Brain microvascular endothelial cell (primary cell): ENCODE data around the gene ANK2.
A peak's percentile ranks its signal among the peaks of the same experiment; 100 is the strongest.

Experiments used
- DNase-seq: peaks from one replicate; pipeline ENCODE4 v3.0.0-alpha.2; 2020
- H3K27ac ChIP-seq: fragments of 250-450 bp; sonication (Bioruptor Pico); 2 replicates; pipeline ENCODE4 v1.5.1; 2020; ENCODE audit warnings: mild to moderate bottlenecking, moderate library complexity
- H3K27me3 ChIP-seq: fragments of 250-450 bp; sonication (Bioruptor Pico); replicated peaks from 2 replicates; pipeline ENCODE4 v1.5.1; 2020; ENCODE audit warnings: mild to moderate bottlenecking
- H3K36me3 ChIP-seq: fragments of 250-450 bp; sonication (Bioruptor Pico); replicated peaks from 2 replicates; pipeline ENCODE4 v1.5.1; 2020; ENCODE audit warnings: mild to moderate bottlenecking
- H3K4me3 ChIP-seq: 2 replicates; pipeline ENCODE4 v1.5.1; 2011; ENCODE audit warnings: low read depth, mild to moderate bottlenecking, control low read depth, low read length, moderate library complexity
- CTCF ChIP-seq: IDR thresholded peaks from 2 replicates; pipeline ENCODE4 v1.5.1; 2011; ENCODE audit warnings: low read depth, mild to moderate bottlenecking, moderate library complexity, low read length, control low read depth, inconsistent platforms; ENCODE audit errors: missing control alignments
- in situ Hi-C: cut with HindIII; loops from 2 replicates; pipeline ENCODE4 v1.10.0; 2017; ENCODE audit warnings: low sequenced_read_pairs, low pct_ligation_motif_present

The ANK2 gene

DNA sequence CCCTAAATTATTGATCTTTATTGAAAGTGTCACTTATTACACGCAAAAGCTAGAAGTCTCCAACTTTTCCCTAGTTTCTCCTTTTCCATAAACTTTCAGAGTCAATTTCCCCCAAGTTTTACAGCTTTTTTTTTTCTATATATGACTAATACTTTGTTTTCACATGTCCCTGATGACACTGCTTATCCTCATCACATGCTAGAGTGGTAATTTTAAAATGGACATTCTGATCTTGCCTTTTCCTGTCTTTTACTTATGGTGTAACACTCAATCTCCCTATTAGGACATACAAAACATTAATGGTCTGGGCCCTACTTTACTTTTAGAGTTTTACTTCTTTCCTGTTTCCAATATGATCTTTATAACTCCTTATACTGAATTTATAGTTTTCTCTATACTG is 112.6 kb downstream of the ANK2 start:
- in situ Hi-C loops, result no loop called here
- no peak overlapping the region for H3K27ac ChIP-seq
- DNase-seq, result no peak
- no peaks in the 10 kb centered on the region for H3K27me3 ChIP-seq
- H3K4me3 ChIP-seq, result no peak overlapping the region
- TF ChIP-seq CTCF, result no peak
- no peaks in the 10 kb centered on the region for H3K36me3 ChIP-seq

DNA sequence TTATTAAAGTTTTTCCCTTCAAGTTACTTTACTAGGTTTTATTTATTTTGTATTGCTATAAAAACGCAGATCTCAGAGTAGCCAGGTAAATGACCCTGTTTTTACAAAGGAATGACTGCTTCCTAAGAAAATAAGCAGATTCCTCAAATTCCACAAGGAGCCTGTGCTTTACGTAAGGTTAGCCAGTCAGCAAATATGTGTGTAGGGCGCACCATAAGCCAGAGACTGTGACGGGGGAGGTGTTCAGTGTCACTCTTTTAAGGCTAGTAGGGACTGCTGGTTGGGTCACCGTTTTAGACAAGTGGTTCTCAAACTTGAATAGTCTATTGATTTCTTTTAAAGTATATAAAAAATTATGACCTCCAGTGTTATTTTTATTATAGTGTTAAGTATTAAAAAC is 119.9 kb downstream of the ANK2 start:
- TF ChIP-seq CTCF, result no peak
- Histone ChIP-seq H3K4me3 (no peak overlapping the region), H3K27me3 (no peaks in the 10 kb centered on the region), H3K27ac (no peak overlapping the region), H3K36me3 (no peaks in the 10 kb centered on the region)
- in situ Hi-C loops, result no loop called here
- DNase-seq, result peak; percentile 5

DNA sequence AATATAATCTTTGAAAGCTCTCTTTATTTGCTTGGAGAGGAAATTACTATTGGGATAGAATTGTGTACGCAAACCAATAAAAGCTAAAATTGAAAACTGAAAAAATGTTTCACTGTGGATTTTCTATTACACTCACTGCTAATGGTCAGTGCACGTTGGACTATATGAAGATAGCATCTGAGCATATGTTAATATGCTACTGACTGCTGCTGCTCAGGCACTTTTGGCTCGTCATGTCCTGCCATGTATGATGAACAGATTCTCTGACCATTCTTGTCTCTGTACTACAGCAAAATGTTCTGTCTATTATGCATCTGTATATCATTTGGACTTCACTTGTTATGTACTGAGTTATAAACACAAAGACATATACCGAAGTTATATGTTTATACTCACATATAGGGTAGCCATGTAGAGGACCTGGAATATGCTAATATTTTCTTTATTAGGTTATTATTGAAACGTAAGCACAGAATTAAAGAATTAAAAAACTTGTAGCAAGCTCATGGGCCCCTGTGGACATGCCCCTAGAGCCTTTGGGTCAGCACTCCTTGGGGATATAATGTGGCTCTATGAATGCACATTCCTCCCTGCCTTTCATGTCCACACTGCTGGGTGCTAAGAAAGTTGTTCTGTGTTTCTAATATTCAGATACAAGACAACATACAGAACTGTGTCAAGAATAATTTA is 120.8 kb downstream of the ANK2 start:
- Histone ChIP-seq H3K36me3 (no peaks in the 10 kb centered on the region), H3K27me3 (no peaks in the 10 kb centered on the region), H3K4me3 (no peak overlapping the region), H3K27ac (no peak overlapping the region)
- in situ Hi-C loops, result no loop called here
- no peak for DNase-seq
- TF ChIP-seq CTCF, result no peak

GRCh38 chr4:113170805-113171468 is 121.5 kb downstream of the ANK2 start:
- in situ Hi-C loops, result no loop called here
- TF ChIP-seq CTCF, result no peak
- DNase-seq, result no peak
- Histone ChIP-seq H3K36me3 (no peaks in the 10 kb centered on the region), H3K27ac (no peak overlapping the region), H3K4me3 (no peak overlapping the region), H3K27me3 (no peaks in the 10 kb centered on the region)

DNA sequence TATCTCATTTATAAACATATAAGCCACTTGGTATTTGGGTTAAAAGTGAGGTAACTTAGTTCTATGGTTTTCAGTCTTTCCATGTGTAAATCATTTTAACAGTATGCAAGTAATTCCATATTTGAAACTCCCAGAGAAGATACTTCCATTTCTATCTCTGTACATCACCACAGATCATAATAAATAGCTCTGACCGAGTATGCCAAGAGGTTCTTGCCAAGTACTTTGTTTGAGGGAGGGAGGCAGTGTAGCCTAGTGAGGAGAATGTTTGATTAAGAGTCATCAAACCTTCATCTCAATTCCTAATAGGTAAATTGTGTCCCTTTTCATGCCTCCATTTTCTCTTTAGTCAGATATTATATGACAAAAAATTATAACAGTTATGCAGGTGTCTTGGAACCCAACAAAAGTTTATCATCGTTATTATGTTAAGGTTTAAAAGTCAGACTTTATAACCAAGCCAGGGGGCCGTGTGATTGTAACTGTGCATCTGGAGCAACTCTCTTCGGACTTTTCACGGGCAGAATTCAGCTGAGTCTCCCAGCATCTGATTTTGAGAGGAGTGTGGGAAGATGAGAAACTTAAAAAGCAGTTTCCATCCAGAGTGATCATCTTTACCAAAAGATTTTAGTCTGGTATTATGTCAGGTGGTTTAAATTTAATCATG is 123.8 kb downstream of the ANK2 start:
- no peak for DNase-seq
- Histone ChIP-seq H3K4me3 (no peak overlapping the region), H3K36me3 (no peaks in the 10 kb centered on the region), H3K27me3 (no peaks in the 10 kb centered on the region), H3K27ac (no peak overlapping the region)
- in situ Hi-C loops, result no loop called here
- TF ChIP-seq CTCF, result no peak
